NCI-H1417 (cell line): Measurements from ENCODE around the gene DRC3.
"Not testable (repeated sequence)": the region's sequence is repeated elsewhere in the genome, so short reads cannot be mapped to it uniquely, and the experiment has no call there.

Experiments used
- DNase-seq, 3 experiments: peaks; one replicate each; lab custom pipeline; 2025; lab: John Stamatoyannopoulos, UW

DRC3 gene

GRCh38 chr17:17993852-17994251, 21.2 kb downstream of the DRC3 start:
- no peak for DNase-seq

DNA sequence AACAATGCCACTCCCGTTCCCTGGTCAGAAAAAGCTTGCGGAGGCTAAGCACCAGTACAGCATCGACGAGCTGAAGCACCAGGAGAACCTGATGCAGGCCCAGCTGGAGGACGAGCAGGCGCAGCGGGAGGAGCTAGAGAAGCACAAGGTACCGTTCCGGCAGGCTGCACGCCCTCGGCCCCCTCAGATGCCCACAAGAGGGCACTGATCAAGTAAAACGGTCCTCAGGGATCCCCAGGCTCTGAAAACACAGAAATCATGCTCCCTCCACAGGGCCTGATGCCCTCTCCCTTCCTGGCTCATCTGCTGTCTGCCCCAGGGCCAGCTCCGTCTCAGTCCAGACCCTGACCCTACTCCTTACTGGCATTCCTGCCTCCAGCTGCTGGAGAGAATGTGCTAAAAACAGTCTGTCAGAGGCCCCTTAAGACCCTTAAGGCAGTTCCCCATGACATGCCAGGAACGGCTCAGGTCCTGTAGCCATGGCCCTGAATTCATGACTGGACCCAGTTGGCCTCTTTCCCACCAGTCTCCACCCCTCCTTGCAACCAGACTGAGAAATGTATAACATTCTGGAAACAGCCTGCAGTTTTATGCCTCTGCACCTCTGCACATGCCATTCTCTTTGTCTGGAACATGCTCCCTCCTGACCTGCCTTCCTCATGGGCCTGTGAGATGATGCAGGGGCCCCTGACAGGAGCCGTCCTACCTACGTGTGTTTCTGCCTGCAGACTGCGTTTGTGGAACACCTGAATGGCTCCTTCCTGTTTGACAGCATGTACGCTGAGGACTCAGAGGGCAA, 21.8 kb downstream of the DRC3 start:
- peak in 2 of 3 experiments; percentile 17 to 30 for DNase-seq

- not testable (repeated sequence) for DNase-seq
Measured at GRCh38 chr17:17995887-17996286, 23.2 kb downstream of the DRC3 start.

DNA sequence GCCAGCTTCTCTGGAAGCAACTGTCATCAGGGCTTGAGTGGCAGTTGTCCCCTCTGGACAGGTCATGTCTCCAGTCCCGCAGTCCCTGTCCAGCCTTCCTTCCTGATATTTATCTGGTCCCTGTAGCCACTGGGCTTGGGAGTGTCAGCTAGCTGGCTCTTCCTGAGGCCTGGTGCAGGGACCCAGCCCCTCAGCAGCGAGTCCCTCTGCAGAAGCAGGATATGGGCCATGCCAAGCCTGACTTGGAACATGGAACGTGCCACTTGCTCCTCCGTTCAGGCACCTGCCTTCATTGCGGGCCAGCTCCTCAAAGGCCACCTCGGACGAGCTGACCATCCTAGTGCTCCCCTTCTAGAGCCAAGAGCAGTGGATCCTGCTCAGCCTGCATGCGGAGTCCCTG, 26.3 kb downstream of the DRC3 start:
- no peak for DNase-seq

DNA sequence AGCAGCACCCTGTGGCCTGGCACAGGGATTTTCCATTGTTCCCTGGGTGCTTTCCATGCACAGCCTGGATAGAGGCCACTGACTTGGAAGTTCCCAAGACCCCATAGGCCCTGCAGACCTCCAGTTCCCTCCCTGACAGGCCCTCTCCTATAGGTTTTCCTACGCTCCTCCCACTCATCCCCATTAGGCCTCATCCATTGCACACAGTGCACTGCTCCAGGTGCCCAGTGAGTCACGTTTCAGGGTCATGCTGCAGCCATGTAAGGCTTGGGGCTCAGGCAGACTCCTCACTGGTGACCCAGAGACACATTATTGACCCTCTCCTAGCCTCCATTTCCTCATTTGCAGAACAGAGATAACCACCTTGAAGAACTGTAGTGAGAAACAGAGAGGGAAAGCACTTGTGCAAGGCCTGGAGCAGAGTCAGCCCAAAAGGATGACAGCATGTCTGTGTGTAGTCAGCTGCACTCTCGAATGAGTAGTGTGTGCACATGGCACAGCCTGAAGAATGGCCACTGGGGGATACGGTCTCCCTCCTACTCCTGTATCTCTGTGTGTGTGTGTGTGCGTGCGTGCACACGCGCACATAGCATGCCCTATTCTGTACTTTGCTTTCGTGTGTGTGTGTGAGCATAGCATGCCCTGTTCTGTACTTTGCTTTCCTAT, 26.8 kb downstream of the DRC3 start:
- DNase-seq = no peak

GRCh38 chr17:18000030-18000408, 27.4 kb downstream of the DRC3 start:
- DNase-seq = no peak

DNA sequence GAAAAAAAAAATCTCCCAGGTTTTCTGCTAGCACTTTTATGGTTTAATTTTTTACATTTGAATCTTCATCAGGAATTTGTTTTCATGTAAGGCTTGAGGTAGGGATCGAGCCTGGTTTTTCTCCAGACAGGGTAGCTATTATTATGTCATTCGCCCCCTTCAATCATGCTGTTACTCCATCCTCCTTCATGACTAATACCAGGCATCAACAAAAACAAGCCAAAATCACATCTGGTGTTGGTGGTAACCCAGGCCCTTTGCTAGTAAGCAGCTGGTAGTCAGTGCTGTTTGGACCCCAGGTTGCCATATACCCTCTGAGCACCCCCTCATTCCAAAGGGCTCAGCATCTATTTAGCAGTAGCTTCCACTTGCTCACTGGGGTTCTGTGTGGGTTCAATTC, 29.5 kb downstream of the DRC3 start:
- DNase-seq = no peak

DNA sequence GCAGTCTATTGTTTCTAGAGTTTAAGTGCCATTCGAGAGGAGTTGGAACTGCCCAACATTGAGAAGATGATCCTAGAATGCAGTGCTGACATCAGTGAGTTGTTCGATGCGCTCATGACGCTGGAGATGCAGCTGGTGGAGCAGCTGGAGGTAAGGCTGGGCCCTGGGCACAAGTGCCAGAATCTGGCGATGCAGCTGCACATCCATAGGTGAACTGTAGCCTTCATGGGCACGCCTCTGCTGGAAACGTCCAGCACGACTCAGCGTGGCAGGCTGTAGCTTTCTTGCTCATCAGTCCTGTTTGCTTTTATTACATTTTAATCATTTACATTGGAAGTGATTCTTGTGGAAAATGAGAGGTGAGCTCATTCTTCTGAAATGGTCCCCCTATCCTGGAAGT, 31.7 kb downstream of the DRC3 start:
- DNase-seq = peak in 2 of 3 experiments; percentile 38 to 55

DNA sequence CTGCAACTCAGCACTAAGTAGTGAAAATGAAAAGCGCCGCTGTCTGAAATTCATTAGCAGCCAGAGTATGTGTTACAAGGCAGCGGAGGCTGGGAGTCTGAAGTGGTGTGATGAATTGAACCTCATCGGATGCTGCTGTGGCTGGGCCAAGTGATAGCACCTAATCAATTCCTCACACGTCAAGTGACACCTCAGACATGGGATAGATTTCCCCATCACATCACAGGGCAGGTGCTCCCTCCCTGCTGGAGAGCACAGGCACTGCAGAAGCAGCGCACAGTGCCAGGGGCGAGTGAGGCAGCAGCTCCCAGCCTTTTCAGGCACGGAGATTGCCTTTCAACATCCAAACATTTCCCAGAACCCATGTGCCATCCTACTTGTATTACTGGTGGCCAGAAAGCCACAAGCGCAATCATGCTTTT, 32.2 kb downstream of the DRC3 start:
- peak in 1 of 3 experiments; percentile 22 for DNase-seq

DNA sequence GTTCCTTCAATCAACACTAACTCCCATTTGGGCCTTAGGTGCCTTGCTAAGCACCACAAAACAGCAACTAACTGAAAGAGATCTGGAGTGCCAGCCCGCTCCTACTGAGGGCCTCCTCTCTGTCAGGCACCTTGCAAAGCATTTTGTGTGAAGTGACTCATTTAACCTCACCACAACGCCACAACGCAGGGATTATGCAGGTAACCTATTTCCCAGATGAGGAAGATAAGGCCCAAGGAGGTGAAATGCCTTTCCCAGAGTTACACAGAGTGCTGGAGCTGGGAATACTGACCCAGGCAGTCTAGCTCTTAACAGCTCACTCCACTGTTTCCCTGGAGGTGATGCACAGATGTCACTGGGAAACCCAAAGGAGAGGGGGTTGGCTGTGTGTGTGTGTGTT, 32.8 kb downstream of the DRC3 start:
- no peak for DNase-seq

DNA sequence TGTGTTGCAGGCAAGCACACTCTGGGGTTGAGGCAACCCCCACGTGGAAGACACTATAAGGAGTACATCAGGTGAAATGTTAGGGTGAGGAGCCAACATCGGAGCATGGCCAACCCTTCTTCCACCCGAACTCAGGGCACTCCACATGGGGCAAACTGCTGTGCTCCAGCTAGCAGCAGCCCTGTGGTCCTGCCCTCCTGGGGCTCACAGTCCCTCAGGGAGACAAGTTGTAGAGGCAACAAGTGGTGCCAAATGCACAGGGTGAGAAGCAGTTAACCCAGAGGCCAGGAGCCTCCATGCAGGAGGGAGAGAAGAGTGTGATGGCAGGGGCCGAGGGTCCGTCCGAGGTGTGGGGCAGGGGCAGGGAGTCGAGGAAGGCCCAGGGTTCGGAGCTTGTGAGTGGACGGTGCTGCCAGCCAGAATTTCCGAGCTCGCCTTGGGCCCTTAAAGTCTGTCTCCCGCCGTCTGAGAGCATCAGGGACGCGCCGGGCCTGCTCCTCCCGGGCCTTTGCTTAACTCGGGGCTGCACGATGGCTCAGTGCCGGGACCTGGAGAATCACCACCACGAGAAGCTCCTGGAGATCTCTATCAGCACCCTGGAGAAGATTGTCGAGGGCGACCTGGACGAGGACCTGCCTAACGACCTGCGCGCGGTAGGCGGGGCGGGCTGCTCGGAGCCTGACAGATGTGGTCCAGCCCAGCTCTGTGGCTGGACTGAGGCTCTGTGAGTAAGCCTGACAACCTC, 34.0 kb downstream of the DRC3 start:
- DNase-seq = no peak

DNA sequence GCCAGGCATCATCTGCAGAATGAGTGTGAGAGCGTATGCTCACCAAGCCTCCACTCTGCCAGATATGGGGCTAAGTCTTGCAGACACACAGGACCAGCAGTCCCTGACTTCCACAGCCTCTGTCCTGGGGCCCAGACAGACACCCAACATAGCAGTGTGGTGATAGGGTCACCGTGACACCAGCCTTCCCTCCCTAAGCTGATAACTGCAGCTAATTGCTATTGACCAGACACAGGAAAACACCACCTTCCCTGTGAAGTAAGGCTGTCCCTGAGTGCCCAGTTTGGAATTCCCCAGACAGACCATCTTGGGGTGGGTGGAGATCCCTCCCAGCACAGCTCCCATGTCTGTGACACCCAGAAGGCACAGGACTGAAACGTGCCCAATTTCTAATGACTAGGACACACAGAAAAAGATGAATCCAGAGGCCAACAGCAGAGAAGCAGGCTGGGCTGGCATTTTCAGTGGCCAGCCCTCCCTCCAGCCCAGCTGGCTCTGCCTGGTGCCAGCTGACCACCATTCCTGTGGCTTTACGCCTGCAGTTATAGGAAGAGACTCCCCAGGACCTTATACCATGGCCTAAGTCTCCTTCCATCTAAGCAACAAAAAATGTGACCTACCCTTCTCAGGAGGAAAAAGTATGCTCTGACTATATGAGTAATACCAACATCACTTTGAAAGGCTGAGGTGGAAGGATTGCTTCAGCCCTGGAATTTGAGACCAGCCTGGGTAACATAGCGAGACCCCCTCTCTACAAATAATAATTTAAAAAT, 36.0 kb downstream of the DRC3 start:
- DNase-seq = no peak

DNA sequence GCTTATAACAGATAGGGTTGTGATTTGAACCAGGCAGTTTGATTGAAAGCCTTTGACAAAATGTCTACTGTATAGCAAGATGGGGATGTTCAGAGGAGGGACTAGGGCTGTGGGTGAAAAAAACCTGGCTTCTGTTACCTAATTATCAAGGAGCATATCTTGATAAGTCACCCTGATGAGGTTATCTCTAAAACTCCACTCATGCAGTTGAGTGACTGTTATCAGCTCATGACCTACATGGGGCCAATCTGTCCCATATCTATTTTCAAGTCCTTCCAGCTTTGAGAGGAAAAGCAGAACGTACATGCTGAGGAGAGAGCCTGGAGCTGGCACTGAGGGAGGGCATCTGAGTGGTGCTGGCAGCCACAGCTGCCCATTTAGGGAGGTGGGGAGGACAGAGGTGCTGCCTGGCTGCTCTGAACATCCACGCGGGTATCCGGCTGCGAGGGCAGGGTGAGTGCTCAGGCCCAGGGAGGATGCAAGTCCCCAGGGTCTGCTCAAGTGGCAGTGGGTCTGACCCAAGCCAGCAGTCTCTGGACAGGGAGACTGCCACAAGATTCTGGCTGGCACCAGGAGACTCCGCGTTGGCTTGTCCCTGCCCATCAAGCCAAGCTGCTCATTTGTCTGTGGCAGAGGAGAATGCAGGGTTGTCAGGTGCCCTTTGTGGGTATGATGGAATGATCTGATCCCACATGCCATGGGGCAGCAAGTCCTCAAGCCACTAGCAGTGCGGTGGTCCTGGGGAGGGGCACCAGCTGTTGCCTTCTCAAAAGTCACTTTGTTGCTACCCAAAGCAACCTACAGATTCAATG, 37.2 kb downstream of the DRC3 start:
- DNase-seq = no peak

- no peak for DNase-seq
Measured at GRCh38 chr17:18011286-18011685, 38.6 kb downstream of the DRC3 start.

GRCh38 chr17:18014006-18014405, 41.3 kb downstream of the DRC3 start:
- no peak for DNase-seq

GRCh38 chr17:18015593-18015992, 42.9 kb downstream of the DRC3 start:
- DNase-seq = peak in 1 of 3 experiments; percentile 4

DNA sequence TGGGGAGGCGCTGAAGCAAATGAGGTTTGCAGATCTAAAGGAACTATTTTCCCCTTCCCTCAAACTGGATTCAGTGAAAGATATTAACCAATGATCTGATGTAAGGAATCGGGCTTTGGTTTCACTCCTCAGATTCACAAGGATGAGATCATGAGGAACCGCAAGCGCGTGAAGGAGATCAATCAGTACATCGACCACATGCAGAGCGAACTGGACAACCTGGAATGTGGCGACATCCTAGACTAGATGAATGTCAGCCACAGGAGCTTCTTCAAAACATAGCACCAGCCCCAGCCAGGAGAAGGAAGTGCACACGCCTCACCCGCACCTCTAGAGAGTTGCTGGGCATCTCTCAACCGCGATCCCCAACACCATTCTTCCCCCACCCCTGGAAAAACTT, 43.8 kb downstream of the DRC3 start:
- no peak for DNase-seq

DNA sequence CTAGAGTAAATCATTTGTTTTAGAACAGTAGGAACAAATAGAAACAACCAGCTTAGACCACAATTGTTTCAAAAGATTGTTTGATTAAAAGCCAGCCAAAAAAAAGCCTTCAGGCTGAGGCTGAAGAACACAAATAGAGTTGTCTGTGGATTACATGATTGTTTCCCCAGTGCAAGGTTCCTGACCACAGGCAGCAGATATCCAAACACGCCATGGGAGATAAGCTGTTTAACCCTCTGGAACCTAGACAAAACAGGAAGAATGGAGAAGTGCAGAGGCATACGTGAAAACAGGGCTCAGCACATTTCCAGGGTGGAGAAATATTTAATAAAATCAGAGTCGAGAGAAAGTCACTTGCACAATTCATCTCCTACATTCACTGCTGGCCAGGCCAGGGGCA, 45.3 kb downstream of the DRC3 start:
- no peak for DNase-seq

DNA sequence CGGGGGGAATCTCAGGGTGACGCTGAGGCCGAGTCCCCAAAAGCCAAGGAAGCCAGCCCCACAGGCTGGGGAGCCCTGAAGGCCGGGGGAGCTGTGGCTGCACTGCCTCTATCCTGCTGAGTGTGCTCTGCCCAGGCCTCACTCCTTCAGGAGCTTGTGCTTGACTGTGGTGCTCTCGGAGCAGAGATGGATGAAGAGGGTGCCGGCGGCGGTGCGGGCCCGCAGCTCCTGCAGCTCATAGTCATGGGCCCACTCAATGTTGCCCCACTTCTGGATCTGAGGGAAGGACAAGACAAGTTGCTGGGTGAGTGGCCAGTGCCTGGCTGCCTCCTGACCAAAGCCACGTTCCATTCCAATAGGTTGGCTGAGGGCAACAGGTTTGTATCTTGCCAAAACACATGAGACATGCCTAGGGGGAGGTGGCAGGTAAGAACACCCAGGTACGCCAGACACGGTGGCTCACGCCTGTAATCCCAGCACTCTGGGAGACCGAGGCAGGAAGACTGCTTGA, 45.8 kb downstream of the DRC3 start:
- DNase-seq = no peak

- no peak for DNase-seq
Measured at GRCh38 chr17:18019838-18020154, 47.1 kb downstream of the DRC3 start.

DNA sequence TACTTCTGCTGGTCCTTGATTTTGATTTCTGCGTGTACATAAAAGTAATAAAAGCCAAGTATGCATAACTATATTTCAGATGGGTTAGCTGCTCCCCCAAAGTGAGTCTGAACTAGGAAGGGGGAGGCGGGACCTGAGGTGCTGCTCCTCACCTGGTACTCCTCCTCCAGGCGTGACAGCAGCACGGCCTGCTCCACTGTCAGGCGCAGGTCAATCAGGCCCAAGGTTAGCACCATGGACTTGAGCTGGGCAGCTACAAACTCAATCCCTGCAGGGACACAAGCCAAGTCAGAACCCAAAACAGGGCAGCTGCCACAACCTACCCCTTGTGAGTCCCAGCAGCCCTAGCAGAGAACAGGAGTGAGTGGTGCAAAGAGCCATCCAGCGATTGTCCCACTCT, 48.3 kb downstream of the DRC3 start:
- no peak for DNase-seq
